ENCODE data around the gene LRP8.

LRP8 gene

DNA sequence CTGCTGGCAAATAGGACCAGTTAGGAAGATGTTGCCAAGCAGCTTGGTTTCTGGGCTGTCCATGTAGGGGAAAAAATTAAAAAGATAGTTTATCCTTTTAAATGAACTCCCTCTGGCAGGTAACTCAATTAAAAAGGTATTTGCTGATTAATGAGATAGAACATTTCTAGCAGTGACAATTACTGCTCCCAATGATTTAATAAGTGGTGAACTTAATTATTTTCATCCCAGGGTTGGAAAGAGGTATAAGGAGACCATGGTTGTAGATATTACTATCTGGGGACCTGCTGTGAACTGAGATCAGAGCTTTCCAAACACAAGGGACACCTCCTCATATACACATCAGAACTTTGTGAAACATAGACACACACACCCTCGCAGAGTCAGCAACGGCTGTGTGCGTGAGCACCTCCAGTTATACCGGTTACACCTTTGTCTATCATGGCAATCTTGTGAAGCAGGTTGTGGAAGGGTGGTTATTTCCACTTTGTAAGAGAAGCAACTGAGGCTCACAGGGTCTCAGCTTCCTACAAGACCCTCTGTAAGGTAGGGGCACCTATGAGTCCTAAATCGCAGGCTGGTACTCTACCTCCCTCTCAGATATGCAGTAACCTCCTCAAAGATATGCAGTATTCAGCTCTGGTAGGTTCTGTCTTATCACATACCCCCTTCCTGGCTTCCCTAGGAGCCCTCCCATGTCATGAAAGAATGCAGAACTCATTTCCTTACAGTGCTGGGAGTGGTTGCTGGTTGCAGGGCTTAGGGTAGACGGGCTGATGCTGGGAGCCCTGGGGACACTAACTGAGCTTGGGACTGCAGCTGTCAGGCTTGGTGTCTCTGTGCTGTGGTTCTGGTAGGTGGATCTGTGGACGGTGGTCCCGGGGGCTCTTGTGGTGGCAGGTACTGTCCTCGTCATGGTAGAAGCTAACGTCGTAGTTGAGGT is 71.1 kb downstream of the LRP8 start:
- DNase-seq, result no peak

DNA sequence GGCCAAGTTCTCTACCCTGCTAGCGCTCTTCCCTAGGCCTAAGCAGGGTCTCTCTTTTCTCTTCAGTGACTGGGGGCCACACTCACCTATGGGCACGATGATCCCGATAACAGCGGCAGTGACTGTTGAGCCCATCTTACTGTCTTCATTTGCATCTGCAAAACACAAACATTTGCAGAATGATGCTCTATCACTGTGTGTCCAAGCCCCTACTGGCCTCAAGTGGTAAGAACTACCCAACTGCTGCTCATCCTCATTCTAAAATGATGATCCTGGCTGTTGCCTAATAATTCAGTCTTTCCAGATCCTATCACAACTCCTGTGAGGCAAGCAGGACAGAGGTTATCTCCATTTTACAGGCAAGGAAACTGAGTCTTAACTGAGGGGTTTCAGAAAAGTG is 72.8 kb downstream of the LRP8 start:
- DNase-seq, result no peak

DNA sequence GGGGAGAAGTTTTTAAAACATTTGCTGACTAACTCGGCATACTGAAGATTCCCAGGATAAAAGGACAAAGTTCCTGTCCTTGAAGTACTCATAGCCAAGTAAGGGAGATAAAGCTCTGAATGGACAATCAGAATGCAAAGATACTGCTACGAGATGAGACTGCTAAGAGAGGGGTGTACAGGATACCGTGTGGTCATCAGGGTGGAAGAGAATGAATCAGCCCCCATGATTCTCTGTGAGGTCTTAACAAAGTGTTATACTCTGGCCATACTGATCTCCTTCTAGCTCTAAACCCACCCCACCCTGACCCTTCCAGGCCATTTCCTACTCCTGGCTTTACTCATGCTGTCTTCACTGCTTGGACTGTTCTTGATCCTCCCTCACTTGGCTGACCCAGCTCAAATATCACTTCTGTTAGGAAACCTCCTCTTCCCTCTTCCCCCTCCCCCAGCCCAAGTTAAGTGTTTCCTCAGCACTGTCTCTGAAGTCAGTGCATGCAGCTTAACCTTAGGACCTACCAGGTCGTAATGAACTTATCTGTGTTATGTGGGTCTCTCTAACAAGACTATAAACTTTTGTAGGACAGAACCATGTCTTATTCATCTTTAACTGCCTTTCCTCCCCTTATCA is 73.7 kb downstream of the LRP8 start:
- DNase-seq, result no peak

GRCh38 chr1:53250325-53250724 is 77.5 kb downstream of the LRP8 start:
- DNase-seq, result no peak

DNA sequence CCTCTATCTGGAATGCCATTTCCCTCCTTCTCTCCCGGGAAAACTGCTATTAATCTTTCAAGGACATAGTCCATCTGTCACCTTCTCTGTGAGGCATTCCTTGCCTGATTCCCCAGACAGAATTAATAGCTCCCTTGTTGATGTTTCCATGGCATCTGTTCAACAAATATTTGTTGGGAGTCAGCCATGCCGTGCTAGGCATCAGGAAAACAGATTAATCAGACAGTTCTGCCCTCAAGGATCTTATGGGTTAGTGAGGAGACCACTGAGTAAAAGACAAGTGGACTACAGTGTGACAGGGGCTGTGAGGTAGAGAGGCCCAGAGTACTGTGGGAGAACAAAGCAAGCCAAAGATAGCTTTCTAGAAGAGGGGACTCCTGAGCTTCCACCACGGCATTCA is 78.2 kb downstream of the LRP8 start:
- DNase-seq, result no peak

GRCh38 chr1:53246261-53247134 is 81.4 kb downstream of the LRP8 start:
- DNase-seq, result no peak

GRCh38 chr1:53244141-53244540 is 83.7 kb downstream of the LRP8 start:
- DNase-seq, result no peak

DNA sequence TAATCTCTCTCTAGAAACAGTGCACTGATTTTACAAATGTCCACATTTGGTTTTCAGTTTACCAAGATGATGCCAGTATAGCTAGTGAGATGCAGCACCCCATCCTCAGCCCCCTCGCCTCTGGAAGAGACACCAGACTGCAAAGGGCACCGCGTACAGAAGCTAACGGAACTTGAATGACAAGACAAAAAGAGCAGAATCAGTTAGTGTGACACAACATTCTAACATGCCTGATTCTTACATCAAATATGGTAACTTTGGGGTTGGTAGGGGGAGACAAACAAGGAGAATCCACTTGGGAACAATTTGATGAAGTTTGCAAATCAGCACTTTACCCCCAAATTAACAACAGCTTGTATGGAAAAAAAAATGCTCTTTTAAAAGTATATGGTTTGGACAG is 85.5 kb downstream of the LRP8 start:
- DNase-seq, result no peak

GRCh38 chr1:53241828-53242227 is 86.0 kb downstream of the LRP8 start:
- no peak for DNase-seq

DNA sequence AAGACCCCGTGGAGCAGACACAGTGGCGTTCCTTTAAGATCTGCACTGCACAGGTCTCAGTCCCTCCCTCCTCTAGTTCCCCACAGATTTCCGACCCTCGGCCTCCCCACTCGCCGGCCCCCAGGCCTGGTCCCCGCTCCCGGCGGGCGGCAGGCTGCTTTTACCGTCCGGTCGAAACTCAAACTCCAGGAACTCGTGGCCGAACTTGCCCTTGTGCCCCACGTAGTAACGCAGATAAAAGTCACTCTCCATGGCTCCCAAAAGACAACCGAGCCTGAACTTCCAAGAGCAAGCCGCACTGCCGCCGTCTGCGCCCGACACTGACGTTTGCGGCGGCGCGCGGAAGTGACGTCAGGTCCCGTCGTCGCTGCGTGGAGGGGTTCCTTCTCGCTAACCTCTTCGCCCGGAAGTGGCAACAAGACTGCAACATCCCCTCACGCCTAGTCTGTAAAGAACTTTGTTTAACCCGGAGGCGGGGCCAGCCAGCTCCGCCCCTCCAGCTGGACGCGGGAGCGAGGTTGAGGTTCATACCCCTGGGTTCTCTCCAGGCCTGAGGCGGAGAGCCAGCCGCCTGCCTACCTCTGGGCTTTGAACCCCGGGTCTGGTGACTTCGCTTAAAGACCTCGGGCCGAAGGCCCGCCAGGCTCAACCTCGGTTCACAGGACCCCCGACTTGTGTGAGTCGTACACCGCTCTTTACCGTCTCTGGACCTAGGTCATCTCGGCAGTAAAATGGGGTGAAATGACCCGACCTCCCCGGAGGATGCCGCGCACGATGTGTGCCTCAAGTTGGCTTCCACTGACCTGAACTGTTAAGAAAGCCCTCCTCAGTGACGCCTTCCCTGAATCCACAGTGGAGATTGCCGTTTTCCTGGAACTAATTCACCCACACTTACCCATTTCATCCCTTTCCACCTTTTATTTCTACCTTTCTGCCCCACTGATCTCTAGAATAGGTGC is 89.4 kb downstream of the LRP8 start, which contains the start of gene MAGOH:
TSS of gene MAGOH (minus strand) at position 322 of the 959 bp plus-strand sequence. CDS start at position 252, 70 bp downstream.
- DNase-seq, result peak; percentile 92

DNA sequence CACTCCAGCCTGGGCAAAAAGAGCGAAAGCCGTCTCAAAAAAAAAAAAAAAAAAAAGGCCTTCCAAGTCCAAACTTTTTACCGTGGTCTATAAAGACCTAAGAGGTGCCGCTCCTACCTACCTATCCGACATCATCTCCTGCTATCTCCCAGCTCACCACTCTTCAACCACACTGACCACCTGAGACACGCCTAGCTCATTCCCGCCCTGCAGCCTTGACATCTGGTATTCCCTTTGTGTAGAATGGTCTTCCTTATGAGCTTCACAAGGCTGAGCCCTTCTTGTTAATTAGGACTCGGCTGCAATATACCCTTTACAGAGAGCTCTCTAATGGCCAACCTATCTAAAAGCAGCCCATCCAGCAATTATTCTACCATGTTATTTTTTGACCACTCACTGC is 90.2 kb downstream of the LRP8 start:
- DNase-seq, result no peak

- DNase-seq, result no peak
Observed at GRCh38 chr1:53220962-53221286, 106.9 kb downstream of the LRP8 start.

DNA sequence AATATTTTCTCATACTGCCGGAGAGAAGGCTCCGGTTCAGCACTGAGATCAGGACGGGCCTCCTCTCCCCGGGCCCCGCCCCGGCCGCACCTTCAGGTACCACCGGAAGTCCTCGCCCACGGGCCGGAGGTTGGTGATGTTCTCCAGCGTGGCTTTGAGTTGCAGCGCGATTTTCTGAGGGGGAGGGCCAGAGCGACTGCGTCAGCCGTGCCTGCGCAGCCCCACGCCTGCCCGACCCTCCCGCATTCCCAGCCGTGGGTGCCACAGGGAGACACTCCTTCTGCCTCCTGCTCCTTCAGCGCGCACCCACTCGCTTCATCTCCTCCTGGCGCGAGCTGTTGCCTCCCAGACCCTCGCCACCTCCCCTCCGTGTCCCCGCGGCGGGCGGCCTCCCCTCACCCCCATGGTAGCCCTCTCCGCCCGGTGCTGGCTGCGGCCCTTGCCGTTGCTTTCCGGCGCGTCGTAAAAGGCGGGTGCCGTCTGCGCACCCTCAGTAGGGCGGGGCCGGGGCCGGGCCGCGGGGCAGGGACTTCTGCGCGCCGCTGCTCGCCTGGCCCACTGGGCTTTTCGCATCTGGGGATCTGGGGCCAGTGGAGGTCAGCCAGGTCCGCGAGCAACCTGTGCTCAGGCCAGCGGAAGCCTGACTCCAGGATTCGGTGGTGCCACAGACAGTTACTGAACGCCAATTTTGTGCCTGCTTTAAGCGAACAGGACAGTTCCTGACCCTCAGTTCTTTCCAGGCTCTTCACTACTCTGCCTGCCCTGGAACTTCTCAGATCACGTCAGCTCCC is 107.5 kb downstream of the LRP8 start, which contains the start of gene CZIB:
TSS of gene CZIB (minus strand) at position 464 of the 791 bp plus-strand sequence. CDS start at position 405, 59 bp downstream.
- DNase-seq, result peak; percentile 95

GRCh38 chr1:53219711-53220110 is 108.2 kb downstream of the LRP8 start:
- no peak for DNase-seq

- no peak for DNase-seq
Observed at GRCh38 chr1:53218201-53218600, 109.7 kb downstream of the LRP8 start.

DNA sequence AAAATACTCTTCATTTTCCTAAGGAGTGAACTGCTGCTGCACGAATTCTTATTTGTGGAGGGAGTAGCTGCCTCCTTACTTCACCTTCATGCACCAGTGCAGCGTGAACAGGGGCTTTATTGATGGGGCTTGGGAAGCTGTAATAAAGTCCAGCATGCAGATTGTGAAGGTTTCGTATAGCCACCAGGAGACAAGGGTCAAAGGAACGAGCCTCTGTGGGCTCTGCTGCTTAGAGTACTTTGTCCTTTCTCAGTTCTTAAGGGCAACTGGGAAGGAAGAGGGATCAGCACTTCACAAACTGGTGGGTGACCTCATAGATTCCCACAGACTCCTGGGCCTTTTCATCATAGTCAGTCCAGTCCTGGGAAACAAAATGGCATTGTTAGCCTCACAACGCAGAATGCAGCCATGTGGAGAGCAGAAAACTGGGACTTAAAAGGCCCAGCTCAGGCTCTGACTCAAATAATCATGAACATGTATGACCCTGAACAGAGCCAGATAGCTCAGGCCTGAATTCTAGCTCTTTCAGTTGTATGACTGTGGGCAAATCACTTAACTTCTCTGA is 113.4 kb downstream of the LRP8 start:
- DNase-seq, result no peak

DNA sequence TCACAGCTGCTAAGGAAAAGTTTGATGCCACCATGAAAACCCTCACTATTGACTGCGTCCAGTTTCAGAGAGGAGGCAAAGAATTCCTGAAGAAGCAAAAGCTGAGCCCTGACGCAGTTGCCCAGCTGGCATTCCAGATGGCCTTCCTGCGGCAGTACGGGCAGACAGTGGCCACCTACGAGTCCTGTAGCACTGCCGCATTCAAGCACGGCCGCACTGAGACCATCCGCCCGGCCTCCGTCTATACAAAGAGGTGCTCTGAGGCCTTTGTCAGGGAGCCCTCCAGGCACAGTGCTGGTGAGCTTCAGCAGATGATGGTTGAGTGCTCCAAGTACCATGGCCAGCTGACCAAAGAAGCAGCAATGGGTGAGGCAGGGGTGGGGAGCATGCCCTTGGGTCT is 116.9 kb downstream of the LRP8 start:
- no peak for DNase-seq

DNA sequence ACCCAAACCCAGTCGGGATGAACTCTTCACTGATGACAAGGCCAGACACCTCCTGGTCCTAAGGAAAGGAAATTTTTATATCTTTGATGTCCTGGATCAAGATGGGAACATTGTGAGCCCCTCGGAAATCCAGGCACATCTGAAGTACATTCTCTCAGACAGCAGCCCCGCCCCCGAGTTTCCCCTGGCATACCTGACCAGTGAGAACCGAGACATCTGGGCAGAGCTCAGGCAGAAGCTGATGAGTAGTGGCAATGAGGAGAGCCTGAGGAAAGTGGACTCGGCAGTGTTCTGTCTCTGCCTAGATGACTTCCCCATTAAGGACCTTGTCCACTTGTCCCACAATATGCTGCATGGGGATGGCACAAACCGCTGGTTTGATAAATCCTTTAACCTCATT is 117.5 kb downstream of the LRP8 start:
- no peak for DNase-seq

- DNase-seq, result no peak
Observed at GRCh38 chr1:53207726-53208125, 120.1 kb downstream of the LRP8 start.

GRCh38 chr1:53206735-53207379 is 121.0 kb downstream of the LRP8 start:
- no peak for DNase-seq
